Endodermal cell (in vitro differentiated cells): ENCODE data around the gene PEAR1. TPM values are rescaled to one million over a fixed set of nuclear protein-coding genes. Genes with fewer than 3 reads are reported as not detected.

Experiments
- DNase-seq: peaks from one replicate; pipeline ENCODE4 v3.0.0-alpha.2; 2017
- H3K27ac ChIP-seq: 2 replicates; pipeline ENCODE4 v1.5.1; 2013; ENCODE audit warnings: mild to moderate bottlenecking, low read depth, low read length, moderate library complexity
- H3K27me3 ChIP-seq: 2 replicates; pipeline ENCODE4 v1.6.1; 2013; ENCODE audit warnings: mild to moderate bottlenecking, low read length, moderate library complexity; ENCODE audit not compliant: insufficient read depth, control insufficient read depth, poor library complexity, severe bottlenecking
- H3K36me3 ChIP-seq: 2 replicates; pipeline ENCODE4 v1.7.0; 2013; ENCODE audit warnings: mild to moderate bottlenecking, low read length, moderate library complexity; ENCODE audit not compliant: control insufficient read depth, insufficient read depth
- H3K4me1 ChIP-seq: one replicate; pipeline ENCODE4 v1.7.0; 2013; ENCODE audit warnings: low read length; ENCODE audit not compliant: control insufficient read depth, insufficient read depth
- H3K4me3 ChIP-seq: 2 replicates; pipeline ENCODE4 v1.5.1; 2013; ENCODE audit warnings: mild to moderate bottlenecking, low read length, moderate library complexity
- H3K9ac ChIP-seq: 2 replicates; pipeline ENCODE4 v1.6.1; 2013; ENCODE audit warnings: mild to moderate bottlenecking, low read length, moderate library complexity; ENCODE audit not compliant: poor library complexity, severe bottlenecking; ENCODE audit errors: extremely low read depth
- H3K9me3 ChIP-seq: 2 replicates; pipeline ENCODE4 v1.6.1; 2013; ENCODE audit warnings: mild to moderate bottlenecking, low read length, moderate library complexity; ENCODE audit not compliant: control insufficient read depth
- H3K27ac Mint-ChIP-seq: 2 replicates; pipeline ENCODE4 v1.8.0; 2020; ENCODE audit warnings: mixed read lengths
- H3K27me3 Mint-ChIP-seq: 2 replicates; pipeline ENCODE4 v1.8.0; 2021; ENCODE audit warnings: mild to moderate bottlenecking, mixed read lengths; ENCODE audit not compliant: insufficient read depth
- H3K36me3 Mint-ChIP-seq: 2 replicates; pipeline ENCODE4 v1.8.0; 2020; ENCODE audit warnings: low read depth, mixed read lengths
- H3K4me1 Mint-ChIP-seq: 2 replicates; pipeline ENCODE4 v1.8.0; 2020; ENCODE audit warnings: mixed read lengths
- H3K4me3 Mint-ChIP-seq: 2 replicates; pipeline ENCODE4 v1.8.0; 2020; ENCODE audit warnings: mild to moderate bottlenecking, moderate library complexity, mixed read lengths
- H3K9me3 Mint-ChIP-seq: 2 replicates; pipeline ENCODE4 v1.8.0; 2020; ENCODE audit warnings: mild to moderate bottlenecking, mixed read lengths
- WGBS, 2 experiments: methylation state at CpG; one replicate each; pipeline versions ENCODE4 v1.1.5 to v1.1.7; 2013; ENCODE audit warnings: missing lambda C conversion rate in 2 of 2, mixed read lengths in 1 of 2; ENCODE audit not compliant: insufficient coverage in 1 of 2, insufficient read length in 1 of 2; 5-methylcytosine and 5-hydroxymethylcytosine counted together
- total RNA-seq, 2 donors: library from RNA; stranded (reverse); fragmentation: NEBNext Ultra II Directional in 1 of 2; extraction: Animal tissue kit (Norgen Biotek cat#: 25700) in 1 of 2; gene quantifications; 2 replicates in 1 of 2; 3 replicates in 1 of 2; pipeline ENCODE4 v1.2.1, GENCODE V29; 2021
- TF ChIP-seq, protein P1 (sequence below): fragments of 200-600 bp; sonication (generic); conservative IDR thresholded peaks from 2 replicates; pipeline ENCODE4 v1.5.0; 2021; ENCODE audit warnings: antibody characterized with exemption, mild to moderate bottlenecking

Gene PEAR1
- total RNA-seq, 2 donors from 2014 or later = 0.29 to 0.53 TPM

DNA sequence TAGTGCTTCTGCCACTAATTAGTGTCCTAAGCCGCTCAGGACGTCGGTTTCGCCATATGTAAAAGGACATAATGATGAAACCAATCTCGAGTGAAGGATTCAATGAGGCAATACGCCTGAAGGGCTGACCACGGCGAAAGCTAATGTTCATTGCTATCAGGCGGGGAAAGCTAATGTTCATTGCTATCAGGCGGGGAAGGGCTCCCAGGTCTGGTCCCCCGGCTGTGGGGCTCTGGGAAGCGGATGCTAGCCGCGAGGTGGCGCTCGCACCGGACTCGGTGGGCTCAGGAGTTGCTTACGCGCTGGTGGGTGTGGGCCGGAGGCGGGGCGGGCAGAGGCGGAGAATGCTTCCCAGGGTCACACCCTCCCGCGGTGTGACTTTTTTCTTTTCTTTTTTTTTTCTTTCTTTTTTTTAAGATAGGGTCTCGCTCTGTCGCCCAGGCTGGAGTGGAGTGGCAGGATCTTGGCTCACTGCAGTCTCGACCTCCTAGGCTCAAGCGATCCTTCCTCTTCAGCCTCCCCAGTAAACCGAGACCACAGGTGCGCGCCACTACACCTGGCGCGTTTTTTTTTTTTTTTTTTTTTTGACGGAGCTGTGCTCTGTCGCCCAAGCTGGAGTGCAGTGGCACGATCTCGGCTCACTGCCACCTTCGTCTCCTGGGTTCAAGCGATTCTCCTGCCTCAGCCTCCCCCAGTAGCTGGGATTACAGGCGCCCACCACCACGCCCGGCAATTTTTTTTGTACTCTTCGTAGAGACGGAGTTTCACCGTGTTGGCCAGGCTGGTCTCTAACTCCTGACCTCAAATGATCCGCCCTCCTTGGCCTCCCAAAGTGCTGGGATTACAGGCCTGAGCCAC, 1.1 kb upstream of the PEAR1 start:
- Mint-ChIP-seq H3K4me1 (peaks cover 7% of the 10 kb centered on the region), H3K27me3 (peaks cover 50% of the 10 kb centered on the region), H3K9me3 (no peaks in the 10 kb centered on the region), H3K27ac (no peak overlapping the region), H3K4me3 (peak overlapping the region; percentile 44), H3K36me3 (no peaks in the 10 kb centered on the region)
- TF ChIP-seq, protein P1, sequence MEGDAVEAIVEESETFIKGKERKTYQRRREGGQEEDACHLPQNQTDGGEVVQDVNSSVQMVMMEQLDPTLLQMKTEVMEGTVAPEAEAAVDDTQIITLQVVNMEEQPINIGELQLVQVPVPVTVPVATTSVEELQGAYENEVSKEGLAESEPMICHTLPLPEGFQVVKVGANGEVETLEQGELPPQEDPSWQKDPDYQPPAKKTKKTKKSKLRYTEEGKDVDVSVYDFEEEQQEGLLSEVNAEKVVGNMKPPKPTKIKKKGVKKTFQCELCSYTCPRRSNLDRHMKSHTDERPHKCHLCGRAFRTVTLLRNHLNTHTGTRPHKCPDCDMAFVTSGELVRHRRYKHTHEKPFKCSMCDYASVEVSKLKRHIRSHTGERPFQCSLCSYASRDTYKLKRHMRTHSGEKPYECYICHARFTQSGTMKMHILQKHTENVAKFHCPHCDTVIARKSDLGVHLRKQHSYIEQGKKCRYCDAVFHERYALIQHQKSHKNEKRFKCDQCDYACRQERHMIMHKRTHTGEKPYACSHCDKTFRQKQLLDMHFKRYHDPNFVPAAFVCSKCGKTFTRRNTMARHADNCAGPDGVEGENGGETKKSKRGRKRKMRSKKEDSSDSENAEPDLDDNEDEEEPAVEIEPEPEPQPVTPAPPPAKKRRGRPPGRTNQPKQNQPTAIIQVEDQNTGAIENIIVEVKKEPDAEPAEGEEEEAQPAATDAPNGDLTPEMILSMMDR = peak; percentile 94
- H3K27me3 ChIP-seq = peaks cover 41% of the 10 kb centered on the region
- H3K36me3 ChIP-seq = no peaks in the 10 kb centered on the region
- peaks cover 3% of the 10 kb centered on the region for H3K4me1 ChIP-seq
- no peak overlapping the region for H3K9ac ChIP-seq
- H3K9me3 ChIP-seq = no peaks in the 10 kb centered on the region
- WGBS, 2 experiments = 13 to 24% methylated on average over 33 to 48 of the region's 48 CpGs
- H3K4me3 ChIP-seq = no peak overlapping the region
- H3K27ac ChIP-seq = no peak overlapping the region
- DNase-seq = peak; percentile 98

DNA sequence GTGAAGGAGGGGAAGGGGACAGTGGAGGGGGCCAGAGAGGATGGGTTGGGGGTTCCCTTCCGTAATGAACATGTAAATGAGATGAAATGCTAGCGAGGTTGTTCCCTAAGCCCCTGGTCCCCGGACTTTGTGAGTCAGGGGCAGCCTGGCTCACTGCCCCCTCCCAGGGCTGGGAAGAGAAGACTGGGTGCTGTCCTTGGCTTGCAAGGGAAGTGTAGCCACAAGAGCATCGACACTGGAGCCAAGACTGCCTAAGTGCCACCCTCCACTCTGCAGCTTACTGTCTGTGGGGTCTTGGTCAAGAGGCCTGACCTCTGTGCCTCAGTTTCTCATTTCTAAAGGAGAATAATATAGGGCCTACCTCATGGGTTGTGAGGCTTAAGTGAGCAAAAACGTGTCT, 483 bp downstream of the PEAR1 start:
- Mint-ChIP-seq H3K9me3 (no peaks in the 10 kb centered on the region), H3K27ac (no peak overlapping the region), H3K27me3 (peaks cover 58% of the 10 kb centered on the region), H3K36me3 (no peaks in the 10 kb centered on the region), H3K4me1 (peaks cover 6% of the 10 kb centered on the region), H3K4me3 (no peak overlapping the region)
- H3K9ac ChIP-seq = no peak overlapping the region
- no peak overlapping the region for H3K27ac ChIP-seq
- WGBS, 2 experiments = 37 to 54% methylated on average over 3 to 5 of the region's 5 CpGs
- TF ChIP-seq, protein P1 = peak; percentile 6
- no peaks in the 10 kb centered on the region for H3K36me3 ChIP-seq
- no peaks in the 10 kb centered on the region for H3K9me3 ChIP-seq
- no peaks in the 10 kb centered on the region for H3K4me1 ChIP-seq
- DNase-seq = no peak
- H3K27me3 ChIP-seq = peaks cover 41% of the 10 kb centered on the region
- no peak overlapping the region for H3K4me3 ChIP-seq

DNA sequence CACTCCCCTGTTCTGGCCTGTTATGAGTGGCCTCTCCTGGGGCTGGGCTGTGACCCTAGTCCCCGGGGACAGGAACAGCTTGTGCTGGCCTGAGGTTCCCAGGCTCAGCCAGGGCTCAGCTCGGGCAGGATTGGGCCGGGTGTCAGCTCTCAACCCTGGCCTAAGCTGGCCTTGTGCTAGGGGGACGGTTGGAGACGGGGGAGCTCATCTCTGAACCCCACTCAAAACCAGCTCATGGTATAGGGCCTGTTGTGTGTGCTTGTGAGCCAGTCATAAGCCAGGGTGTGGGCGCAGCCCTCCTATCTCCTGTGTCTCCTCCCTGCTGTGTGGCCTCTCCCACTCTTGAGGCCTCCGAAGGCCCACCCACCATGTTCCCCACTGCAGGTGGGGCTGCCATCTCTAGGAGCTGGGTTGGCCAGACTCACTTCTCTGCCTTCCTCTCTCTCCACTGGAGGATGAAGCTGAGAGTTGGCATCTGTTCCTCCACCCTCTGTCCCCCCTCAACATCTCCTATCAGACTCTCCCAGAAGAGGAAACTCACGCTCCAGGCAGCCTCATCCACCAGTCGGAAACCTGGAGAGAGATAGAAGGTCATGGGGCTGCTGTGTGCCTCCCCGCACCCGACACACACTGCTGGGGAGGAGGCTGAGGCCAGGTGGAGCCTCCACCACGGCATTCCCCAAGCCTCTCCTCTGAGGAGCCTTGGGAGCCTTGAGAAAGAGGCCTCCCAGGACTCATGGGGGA, 1.4 kb downstream of the PEAR1 start:
- no peak overlapping the region for H3K4me3 Mint-ChIP-seq
- H3K4me1 ChIP-seq = no peaks in the 10 kb centered on the region
- peaks cover 59% of the 10 kb centered on the region for H3K27me3 Mint-ChIP-seq
- no peak overlapping the region for H3K9ac ChIP-seq
- no peaks in the 10 kb centered on the region for H3K36me3 ChIP-seq
- H3K36me3 Mint-ChIP-seq = no peaks in the 10 kb centered on the region
- H3K27me3 ChIP-seq = peaks cover 41% of the 10 kb centered on the region
- H3K9me3 ChIP-seq = no peaks in the 10 kb centered on the region
- TF ChIP-seq, protein P1 = no peak
- H3K9me3 Mint-ChIP-seq = no peaks in the 10 kb centered on the region
- H3K4me1 Mint-ChIP-seq = peaks cover 6% of the 10 kb centered on the region
- no peak overlapping the region for H3K4me3 ChIP-seq
- no peak for DNase-seq
- no peak overlapping the region for H3K27ac Mint-ChIP-seq
- H3K27ac ChIP-seq = no peak overlapping the region
- WGBS, 2 experiments = 93% methylated on average over 8 to 12 of the region's 12 CpGs
